C1 segment of cervical spinal cord (tissue), 14 donors: Measurements from ENCODE around the gene ZBTB47.

Source experiments
- DNase-seq, 14 donors: peaks; one replicate each; lab custom pipeline; 2025; lab: John Stamatoyannopoulos, UW

The ZBTB47 gene

DNA sequence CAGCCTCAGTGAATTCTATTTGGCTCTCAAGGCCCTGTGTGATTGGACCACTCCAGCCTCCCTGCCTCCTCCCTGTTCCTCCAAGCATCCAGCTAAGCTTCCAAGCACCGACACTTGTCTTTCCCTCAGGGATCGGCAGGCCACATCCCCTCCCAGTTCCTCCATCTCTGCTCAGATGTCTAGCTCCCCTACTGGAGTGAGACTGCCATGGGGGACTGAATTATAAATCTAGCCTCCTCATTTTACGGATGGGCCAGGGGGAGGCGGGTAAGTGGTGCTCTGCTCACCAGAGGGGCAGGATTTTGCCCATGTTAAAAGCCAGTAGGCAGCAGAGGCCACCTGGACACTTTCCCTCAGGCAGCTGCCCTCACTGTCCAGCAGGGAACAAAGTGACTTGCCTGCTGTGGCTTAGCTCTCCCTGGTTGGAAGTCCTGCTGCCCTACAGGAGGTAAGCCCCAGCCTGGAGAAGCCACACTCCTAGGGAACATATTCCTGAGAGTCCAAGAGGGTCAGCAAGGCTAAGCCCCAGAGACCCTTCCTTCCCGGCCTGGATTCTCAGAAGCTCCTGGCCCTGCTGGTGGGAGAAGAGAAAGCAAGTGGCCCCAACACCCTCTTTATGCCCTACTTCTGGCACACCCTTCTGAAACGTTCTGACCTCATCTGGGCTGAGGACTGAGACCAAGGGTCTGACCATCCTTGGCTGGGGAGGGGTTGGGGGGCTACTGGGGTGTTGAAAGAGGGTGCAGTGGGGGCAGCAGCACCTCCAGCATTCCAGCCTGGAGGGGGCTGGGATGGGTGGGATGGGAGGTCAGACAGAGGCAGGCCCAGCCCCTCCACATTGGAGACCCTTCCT lies 58.2 kb downstream of the ZBTB47 start:
- no peak for DNase-seq

DNA sequence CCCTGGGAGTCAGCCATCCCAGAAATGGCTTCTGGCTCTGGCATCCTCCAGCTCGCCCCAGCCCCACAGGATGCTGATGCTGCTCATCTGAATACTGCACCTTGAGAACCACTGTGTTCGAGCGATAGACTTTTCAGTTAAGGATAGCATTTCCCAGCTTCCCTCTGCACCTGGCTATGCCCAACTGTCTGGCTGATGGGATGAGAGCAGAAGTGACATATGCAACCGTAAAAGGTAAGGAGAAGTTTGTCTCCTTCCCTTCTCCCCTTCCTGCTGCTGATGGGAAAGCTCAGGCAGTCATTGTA lies 58.8 kb downstream of the ZBTB47 start:
- no peak for DNase-seq

DNA sequence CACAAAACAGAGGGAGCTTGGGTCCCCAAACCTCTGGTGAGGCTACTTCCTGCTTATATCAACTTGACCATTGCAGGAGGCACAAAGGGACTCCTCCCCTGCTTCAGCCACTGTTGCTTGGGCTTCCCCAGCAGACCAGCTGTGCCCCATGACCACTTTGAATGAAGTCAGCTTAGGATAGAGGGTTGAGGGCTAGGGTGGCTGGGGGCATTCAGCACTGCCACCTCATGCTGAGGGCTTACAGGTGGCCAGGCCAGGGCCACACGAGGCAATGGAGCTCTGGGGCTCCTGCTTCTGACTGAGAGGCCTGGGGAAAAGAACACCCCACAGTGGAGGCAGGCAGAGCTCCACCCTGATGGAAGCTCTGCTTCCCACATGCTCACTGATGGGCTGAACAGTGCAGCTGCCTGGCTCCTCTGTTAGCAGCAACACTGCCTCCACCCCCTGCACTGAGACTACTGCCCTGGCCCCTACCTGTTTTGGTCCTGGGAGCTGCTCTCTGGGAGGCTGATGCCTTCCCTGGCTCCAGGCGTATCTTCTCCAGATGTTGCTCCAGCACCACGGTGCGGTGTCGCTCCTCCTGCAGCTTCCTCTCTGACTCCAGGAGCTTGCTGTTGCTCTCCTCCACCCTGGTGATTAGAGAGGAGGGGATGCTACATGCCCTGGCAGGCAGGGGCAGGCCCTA lies 59.3 kb downstream of the ZBTB47 start:
- DNase-seq, result no peak

DNA sequence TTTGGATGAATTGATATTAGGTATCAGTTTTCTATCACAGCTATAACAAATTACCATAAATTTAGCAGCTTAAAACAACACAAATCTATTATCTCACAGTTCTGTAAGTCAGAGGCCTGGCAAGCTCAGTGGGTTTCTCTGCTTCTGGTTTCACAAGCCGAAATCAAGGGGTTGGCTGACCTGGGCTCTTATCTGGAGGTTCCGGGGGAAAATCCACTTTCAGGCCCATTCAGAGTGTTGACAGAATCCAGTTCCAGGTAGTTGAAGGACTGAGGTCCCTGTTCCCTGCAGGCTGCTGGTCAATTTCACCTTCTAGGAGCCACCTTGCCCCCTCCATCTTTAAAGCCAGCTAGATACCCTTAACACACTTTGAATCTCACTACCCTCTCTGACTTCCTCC lies 60.2 kb downstream of the ZBTB47 start:
- no peak for DNase-seq

DNA sequence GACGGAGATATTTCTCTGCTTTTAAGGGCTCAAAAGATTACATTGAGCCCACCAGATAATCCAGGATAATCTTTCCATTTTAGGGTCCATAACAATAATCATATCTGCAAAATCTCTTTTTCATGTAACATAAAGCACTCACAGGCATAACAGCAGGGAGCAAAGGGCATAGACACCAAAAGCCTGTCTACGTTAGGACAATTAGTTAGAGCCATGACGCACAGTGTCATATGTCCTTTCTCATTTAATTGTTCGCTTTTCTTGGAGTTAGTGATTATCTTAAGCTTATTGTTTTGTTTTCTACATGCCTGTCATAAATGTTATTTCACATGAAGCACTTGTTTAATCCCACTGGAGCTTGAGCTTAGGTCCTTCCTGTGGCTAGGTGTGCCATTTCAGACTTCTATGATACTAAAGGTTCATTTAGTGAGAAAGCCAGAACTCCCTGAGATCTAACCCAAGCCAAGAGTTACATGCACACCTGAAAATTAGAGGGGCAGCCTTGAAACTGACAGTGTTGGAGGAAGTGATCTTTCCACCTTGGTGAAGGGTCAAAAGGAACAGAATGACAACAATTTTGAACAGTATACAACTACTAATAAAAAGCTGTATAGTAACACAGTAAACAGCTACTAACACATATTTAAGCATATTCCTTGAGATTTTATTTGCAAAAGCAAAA lies 60.8 kb downstream of the ZBTB47 start:
- DNase-seq, result no peak
